AG04449 (cell line): ENCODE measurements around the gene RNASE13.

Experiments
- CTCF ChIA-PET: fragments of 350-600 bp; formaldehyde crosslinking; extraction: SDS; loops from one replicate; lab custom pipeline; 2021; ENCODE audit warnings: antibody characterized with exemption; lab: Yijun Ruan, JAX
- POLR2A ChIA-PET: fragments of 400-600, 350-600 bp; formaldehyde crosslinking; extraction: SDS; loops from one replicate; lab custom pipeline; 2020; ENCODE audit warnings: antibody characterized with exemption, inconsistent platforms; lab: Yijun Ruan, JAX
- DNase-seq: peaks from one replicate; pipeline ENCODE4 v3.0.0-alpha.2; 2010; ENCODE audit warnings: low read depth, low spot score
- H3K4me3 ChIP-seq: 2 replicates; pipeline ENCODE4 v1.5.1; 2011; ENCODE audit warnings: low read depth, mild to moderate bottlenecking, control low read depth, low read length
- CTCF ChIP-seq: IDR thresholded peaks from one replicate; pipeline ENCODE4 v1.5.1; 2011; ENCODE audit warnings: mild to moderate bottlenecking, moderate library complexity, low read length, control low read depth, inconsistent platforms; ENCODE audit not compliant: insufficient read depth; ENCODE audit errors: missing control alignments

Gene RNASE13

DNA sequence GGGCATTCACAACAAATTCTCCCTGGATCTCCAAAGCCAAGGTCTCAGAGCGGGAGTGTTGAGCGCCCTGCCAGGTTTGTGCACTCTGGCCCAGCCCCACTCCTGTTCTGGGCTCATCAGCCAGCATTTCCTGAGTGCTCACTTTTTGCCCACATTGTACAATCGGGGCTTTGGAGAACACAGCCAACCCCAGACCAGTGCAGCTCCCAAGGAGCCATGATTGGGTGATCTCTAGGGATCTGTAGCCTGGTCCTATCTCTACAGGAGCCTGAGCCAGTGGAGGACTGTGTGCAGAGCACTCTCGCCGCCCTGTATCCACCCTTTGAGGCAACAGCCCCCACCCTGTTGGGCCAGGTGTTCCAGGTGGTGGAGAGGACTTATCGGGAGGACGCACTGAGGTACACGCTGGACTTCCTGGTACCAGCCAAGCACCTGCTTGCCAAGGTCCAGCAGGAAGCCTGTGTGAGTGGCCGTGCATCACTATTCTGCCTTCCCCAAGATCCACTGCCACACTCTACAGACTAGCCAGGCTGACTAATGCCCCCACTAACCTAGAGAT, 38.3 kb upstream of the RNASE13 start:
- TF ChIP-seq CTCF = no peak
- no peak overlapping the region for H3K4me3 ChIP-seq
- DNase-seq = no peak
- POLR2A ChIA-PET = interaction anchor here (1.6 to 3.6 kb wide), 5 partner anchors 11 to 31 kb away, joined by 8 to 42 read pairs (median 16); no protein-coding TSS in a partner anchor
- CTCF ChIA-PET = interaction anchor here (0.9 to 6.6 kb wide), 8 partner anchors 11 to 102 kb away, joined by 3 to 164 read pairs (median 42); no protein-coding TSS in a partner anchor

DNA sequence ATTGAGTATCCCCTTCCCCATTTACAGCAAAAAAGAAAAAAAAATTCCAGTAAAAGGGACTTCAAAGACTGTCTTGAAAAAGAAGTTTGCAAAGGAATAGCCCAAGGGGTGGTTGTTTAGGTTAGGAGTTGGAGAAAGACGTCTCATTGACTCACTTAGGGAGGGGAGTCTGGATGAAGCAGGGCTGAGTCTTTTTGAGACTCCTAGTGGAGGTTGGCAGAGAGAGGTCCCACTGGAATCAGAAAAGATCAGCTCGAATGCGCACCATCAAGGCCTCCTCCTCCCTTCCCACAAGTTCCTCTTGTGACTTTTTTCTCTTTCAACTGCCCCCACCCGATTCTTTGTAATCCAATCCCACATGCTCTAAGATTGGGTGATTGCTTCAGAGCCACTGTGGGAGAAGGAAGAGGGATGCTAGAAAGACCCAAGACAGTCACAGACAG, 37.4 kb upstream of the RNASE13 start:
- POLR2A ChIA-PET = interaction anchor here (0.6 to 3.6 kb wide), 16 partner anchors 8 to 729 kb away, joined by 3 to 42 read pairs (median 6); partner anchors contain the start of genes APEX1, OSGEP, PARP2 and TMEM253
- CTCF ChIA-PET = interaction anchor here (1.3 to 6.6 kb wide), 10 partner anchors 11 to 61 kb away, joined by 3 to 164 read pairs (median 26); partner anchors contain the start of gene TMEM253
- peak; percentile 4 for TF ChIP-seq CTCF
- peak overlapping the region; percentile 81 for H3K4me3 ChIP-seq
- DNase-seq = no peak

DNA sequence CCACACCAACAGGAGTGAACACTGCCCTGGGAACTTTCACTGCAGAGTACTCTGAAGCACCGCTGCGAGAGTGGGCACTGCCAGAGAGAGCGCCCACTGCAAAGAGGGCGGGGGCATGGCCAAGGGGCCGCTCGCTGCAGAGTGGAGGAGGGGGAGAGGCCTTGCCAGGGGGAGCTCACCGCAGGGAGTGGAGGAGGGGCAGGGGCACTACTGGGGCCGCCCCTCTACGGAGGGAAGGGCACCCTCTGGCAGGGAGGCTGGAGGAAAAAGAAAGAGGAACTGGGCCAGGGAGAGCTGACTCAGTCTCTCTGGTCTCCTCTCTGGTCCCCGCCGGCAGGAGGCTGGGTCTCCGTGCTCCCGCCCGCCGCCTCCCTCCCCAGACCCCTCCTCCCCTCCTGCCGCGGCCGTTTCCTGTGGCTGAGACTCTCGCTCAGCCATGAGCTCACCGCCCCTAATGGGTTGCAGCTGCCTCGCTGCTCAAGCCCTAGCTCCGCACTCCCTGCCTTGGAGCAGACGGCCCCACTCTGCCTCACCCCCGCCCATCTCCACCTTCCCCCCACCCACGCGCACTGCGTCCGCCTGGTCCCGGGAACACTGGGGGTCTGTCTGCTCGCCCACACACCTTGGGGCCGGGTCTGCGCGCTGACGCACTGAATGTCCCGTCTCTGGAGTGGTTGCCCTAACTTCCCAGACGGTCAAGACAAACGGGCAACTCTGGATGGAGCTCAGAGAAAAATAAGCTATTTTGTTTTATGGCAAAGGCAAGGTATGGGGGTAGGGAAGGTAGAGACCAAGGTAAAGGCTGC, 36.8 kb upstream of the RNASE13 start:
- POLR2A ChIA-PET = interaction anchor here (0.6 to 3.6 kb wide), 21 partner anchors 8 to 728 kb away, joined by 3 to 42 read pairs (median 5); partner anchors contain the start of genes APEX1, METTL3, OSGEP and PARP2
- CTCF ChIA-PET = interaction anchor here (0.7 to 6.6 kb wide), 15 partner anchors 10 to 388 kb away, joined by 3 to 164 read pairs (median 7); partner anchors contain the start of gene TMEM253
- DNase-seq = no peak
- no peak for TF ChIP-seq CTCF
- peak overlapping the region; percentile 81 for H3K4me3 ChIP-seq

- POLR2A ChIA-PET = interaction anchor here (0.6 to 3.6 kb wide), 16 partner anchors 7 to 616 kb away, joined by 3 to 42 read pairs (median 8); partner anchors contain the start of genes APEX1, METTL3, OSGEP and TMEM253
- no peak for DNase-seq
- TF ChIP-seq CTCF = no peak
- CTCF ChIA-PET = interaction anchor here (0.6 to 6.6 kb wide), 17 partner anchors 9 to 655 kb away, joined by 3 to 164 read pairs (median 5); partner anchors contain the start of gene TMEM253
- peak overlapping the region; percentile 81 for H3K4me3 ChIP-seq
These were observed 36.1 kb upstream of the RNASE13 start for GRCh38 chr14:21070610-21071224.

DNA sequence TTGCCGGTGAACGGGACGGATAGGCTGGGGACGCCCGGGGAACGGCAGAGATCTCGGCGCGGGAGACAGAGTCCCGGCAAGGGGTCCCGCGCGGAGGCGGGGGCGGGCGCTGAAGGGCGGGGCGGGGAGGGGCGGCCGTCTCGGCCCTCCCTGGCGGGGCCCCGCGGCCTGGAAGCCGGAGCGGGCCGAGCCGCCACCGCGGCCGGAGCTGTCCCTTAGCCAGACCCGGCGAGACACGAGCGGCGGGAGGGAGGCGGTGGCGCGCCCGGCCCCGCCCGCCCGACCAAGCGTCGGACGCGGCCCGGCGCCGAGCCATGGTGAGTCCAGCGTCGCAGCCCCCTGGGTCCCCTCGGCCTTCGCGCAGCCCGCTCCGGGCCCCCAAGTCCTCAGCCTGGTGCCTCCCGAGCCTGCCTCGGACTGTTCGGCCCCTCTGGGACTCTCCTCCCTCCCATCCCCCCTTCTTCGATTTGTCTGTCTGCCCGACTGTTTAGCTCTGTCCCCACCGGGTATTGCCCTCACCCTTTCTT, 35.5 kb upstream of the RNASE13 start, which contains the start of gene ARHGEF40:
ARHGEF40 (plus strand) TSS at position 222 of the 527 bp plus-strand sequence; CDS start at position 315, 93 bp downstream.
- TF ChIP-seq CTCF = no peak
- ChIA-PET CTCF (interaction anchor here (0.6 to 6.6 kb wide), 12 partner anchors 9 to 654 kb away, joined by 3 to 164 read pairs (median 16); partner anchors contain the start of gene TMEM253), POLR2A (interaction anchor here (1.5 to 3.6 kb wide), 11 partner anchors 9 to 55 kb away, joined by 4 to 42 read pairs (median 10); partner anchors contain the start of gene TMEM253)
- H3K4me3 ChIP-seq = peak within 1 kb of the TSS; percentile 81
- no peak for DNase-seq
